NCI-H1105 (cell line): ENCODE data around the gene NUTM2B.
"Not testable (repeated sequence)": the region's sequence is repeated elsewhere in the genome, so short reads cannot be mapped to it uniquely, and the experiment has no call there.

Experiments used
- DNase-seq: peaks from one replicate; lab custom pipeline; 2025; lab: John Stamatoyannopoulos, UW

The NUTM2B gene, protein sequence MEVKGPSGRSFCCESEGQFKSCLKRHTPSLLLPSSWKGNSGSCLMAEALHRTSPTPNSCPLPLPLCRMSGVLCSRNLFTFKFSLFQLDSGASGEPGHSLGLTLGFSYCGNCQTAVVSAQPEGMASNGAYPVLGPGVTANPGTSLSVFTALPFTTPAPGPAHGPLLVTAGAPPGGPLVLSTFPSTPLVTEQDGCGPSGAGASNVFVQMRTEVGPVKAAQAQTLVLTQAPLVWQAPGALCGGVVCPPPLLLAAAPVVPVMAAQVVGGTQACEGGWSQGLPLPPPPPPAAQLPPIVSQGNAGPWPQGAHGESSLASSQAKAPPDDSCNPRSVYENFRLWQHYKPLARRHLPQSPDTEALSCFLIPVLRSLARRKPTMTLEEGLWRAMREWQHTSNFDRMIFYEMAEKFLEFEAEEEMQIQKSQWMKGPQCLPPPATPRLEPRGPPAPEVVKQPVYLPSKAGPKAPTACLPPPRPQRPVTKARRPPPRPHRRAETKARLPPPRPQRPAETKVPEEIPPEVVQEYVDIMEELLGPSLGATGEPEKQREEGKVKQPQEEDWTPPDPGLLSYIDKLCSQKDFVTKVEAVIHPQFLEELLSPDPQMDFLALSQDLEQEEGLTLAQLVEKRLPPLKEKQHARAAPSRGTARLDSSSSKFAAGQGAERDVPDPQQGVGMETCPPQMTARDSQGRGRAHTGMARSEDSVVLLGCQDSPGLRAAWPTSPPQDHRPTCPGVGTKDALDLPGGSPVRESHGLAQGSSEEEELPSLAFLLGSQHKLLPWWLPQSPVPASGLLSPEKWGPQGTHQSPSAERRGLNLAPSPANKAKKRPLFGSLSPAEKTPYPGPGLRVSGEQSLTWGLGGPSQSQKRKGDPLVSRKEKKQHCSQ

DNA sequence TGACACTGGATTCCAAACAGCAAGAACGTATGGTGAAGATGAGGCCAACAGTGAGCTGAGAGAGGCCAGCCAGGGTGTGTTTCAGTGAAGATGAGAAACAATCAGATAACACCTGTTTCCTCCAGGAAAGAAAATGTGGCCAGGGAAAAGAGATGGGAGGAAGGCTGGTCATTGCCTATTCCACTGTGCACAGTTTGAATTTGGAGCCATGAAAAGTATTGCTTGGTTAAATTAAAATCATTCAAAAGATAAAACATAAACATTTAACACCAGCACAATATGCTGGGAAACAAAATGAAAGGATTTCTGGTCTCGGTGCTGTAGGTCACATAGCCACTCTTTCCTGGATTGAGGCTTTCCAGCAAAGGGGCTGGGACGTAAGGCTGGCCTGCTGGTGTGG, at the start of gene NUTM2B:
TSS of gene NUTM2B (plus strand) at position 301 of the 400 bp plus-strand sequence. CDS start 383 bp downstream, outside the sequence.
- DNase-seq = not testable (repeated sequence)

DNA sequence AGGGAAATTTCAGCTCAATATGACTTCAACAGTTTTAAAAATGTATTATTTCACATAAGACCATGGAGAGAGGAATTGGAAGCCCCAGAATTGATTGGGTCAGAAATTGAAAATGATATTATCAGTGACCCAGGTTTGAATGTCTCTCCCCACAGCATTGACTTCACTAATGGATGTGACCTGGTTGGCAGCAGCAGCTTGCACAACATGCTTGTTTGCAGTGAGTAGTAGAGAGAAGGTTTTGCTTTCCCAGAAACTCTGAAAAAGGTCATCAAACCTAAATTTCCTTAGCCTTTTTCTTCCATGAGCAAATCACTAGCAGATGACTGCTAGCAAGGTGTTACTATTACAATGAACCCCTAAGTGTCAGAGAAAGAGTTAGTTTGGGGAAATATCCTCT, 39.7 kb upstream of the NUTM2B start:
- not testable (repeated sequence) for DNase-seq

DNA sequence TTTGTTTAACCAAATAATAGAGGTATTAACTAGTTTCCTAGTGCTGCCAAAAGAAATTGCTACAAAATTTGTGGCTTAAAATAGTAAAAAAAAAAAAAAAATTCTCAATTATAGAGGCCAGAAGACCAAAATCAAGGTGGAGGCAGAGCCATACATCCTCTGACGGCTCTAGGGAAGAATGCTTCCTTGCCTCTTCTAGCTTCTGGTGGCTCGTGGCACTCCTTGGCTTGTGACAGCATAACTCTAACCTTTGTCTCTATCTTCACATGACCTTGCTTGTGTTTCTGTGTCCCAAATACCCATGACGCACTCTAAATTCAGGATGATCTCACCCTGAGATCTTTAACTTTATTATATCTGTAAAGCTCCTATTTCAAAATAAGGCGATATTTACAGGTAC, 38.3 kb upstream of the NUTM2B start:
- not testable (repeated sequence) for DNase-seq

DNA sequence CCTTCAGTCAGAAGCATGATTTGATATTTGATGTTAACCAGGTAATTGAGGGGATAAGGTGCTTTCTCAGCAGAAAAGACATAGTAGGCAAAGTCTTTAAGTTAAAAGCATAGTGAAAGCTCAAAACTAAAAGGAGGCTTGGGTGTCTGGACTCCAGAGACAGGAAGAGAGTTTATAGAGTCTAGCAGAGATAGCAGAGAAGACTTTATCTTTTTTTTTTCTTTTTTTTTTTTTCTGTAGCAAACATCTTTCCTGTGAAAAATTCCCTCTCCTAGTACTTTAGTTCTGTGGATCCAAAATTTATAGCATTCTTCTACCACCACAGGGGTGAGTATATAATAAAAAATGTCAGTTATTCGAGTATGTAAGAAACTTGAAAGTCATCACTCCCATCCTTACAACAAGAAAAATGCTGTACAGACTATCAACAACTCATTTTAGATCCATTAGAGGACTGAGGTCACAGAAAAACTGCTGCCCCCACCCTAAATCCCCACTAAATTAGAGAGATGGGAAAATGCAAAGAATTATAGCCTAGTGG, 33.7 kb upstream of the NUTM2B start:
- DNase-seq = not testable (repeated sequence)

DNA sequence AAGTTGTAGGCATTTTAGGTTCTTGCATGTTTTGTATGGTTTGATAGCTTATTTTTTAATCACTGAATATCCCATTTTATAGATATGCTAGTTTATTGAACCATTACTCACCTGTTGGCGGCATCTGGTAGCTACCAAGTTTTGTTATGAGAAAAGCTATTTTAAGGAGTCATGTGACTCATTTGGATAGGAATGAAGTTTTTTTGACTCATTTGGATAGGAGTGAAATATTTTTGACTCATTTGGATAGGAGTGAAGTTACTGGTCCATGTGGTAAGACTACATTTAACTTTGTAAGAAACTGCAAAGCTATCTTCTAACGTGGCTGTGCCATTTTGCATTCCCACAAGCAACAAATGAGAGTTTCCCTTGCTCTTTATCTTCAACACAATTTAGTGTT, 28.1 kb upstream of the NUTM2B start:
- not testable (repeated sequence) for DNase-seq

DNA sequence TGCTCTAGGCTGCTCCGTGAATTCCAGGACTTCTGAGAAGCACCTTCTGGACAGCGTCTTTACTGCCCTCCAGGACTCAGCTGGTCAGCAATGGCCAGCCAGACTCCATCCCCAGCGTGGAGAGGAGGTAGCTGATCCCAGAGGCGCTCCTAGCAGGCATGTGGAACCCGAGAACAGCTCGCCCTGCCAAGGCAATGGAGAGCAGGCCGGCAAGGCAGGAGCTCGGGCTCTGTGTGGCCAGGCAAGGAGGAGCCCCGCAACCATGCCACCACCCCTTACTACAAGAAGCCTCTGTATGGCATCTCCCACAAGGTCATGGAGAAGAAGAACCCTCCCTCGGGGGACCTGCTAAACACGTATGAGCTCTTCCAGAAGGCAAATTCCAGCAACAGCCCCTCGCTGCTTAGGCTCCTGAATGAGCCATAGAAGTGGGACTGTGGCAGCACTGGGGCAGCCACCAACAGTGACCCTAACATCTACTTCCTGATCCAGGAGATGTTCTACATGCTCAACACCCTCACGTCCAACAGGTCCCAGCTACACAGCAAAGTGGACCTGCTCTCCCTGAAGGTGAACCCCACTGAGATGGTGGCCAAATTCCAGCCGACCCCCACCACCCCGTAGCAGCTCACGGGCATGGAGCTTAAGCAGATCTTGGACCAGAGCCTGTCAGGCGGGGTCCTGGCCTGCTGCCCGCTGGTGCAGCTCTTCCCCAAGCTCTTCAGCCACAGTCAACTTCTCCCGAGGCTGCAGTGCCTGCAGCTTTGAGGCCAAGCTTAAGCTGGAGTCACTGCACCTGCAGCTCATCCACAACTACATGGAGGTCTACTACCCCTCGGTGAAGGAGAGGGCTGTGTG, 19.8 kb upstream of the NUTM2B start:
- DNase-seq = not testable (repeated sequence)

DNA sequence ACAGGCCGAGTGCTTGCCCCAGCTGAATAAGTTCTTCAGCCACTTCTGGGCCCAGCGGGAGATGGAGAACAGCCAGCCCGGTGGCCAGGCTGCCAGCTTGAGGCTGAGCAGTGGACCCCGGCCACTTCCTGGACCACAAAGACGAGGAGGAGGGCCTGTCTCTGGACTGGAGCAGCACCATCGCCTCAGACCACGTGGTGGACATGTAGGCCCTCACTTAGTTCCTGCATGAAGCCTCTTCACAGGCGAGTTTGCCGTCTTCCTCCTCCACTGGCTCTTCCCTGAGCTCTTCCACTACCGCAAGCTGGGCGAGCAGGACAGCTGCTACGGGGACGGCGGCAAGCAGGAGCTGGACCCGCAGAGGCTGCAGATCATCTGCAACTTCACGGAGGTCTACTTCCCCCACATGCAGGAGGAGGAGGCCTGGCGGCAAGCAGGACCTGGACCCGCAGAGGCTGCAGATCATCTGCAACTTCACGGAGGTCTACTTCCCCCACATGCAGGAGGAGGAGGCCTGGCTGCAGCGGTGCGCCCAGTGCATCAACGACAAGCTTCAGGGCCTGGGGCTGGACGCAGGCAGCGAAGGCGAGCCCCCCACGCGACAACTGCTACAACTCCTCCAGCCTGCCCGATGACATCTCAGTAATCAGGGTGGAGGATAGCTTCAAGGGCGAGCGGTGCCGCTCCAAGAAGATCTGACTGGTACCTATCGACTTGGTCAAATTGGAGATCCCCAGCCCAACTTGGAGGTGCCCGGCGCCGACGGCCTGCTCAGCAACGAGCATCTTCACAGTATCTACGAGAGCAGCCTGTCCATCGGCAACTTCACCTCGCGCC, 18.9 kb upstream of the NUTM2B start:
- not testable (repeated sequence) for DNase-seq

DNA sequence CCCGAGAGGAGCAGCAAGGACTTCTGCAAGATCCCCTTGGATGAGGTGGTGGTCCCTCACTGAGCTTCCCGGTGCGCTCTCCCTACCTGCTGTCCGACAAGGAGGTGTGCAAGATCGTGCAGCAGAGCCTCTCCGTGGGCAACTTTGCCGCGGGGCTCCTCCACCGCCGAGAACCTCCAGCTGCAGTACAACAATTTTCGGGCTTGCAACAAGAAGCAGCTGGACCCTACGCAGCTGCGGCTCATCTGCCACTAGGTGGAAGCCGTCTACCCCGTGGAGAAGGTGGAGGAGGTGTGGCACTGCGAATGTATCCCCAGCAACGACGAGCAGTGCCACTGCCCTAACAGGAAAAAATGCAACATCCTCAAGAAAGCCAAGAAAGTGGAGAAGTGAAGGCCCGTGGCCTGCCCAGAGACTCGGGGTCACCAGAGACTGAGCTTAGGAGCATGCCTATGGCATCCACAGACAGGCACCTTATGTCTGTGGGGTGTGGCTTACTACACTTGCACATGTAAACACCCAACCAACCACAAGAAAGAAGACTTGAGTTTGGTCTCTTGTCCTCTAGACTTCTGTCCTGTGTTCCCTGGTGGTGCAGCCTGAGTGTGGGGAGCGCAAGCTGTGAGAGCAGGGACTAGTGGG, 17.9 kb upstream of the NUTM2B start:
- DNase-seq = not testable (repeated sequence)

DNA sequence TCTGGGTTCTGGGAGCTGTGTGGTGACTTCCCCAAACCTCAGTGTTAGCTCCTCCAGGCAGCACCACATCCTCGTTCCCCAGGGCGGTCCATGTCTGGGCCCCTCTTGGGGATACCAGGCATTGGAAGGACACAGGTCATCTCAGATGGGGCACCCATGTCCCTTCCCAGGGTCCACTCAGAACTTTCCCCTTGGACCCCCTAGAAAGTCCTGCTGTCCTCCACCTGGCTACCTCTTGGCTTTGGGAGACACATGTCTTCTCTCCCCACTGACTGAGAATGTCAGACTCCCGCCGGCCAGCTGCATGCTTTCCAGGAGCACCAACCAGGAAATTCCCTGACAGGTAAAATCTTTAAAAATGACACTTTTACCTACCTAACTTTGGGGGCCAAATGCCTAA, 16.4 kb upstream of the NUTM2B start:
- not testable (repeated sequence) for DNase-seq

DNA sequence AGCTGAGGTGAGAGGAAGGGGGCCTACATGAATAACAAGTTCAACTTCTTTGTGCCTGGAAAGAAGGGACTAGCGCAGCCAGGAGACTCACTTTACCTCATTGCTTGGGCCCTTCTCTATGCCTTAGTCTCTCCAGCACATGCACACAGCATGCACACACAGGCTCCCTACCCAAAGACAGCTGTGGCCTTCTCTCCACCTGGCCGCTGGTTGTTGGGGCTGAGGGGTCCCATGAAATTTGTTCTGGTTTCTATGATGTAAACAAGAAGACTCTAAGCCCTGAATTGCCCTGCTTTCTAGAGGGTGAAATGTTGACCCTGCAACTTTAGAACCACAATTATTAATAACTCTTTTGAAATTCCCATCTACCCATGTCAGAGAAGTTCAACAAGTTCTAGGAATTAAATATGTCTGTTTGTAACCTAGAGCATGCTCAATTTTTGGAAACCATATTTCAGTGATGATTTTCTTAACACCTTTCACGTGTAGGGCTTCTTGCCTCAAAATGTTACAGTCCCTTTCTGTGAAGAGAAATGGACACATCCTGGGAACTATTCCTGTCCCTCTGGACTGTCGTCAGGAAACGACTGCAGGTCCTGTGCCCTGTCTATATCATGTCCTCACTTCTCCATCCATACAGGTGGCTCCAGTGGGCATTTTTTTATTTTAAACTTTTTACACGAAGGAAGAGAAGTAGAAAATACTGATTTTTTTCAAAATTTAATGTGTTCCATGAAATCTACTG, 15.4 kb upstream of the NUTM2B start:
- DNase-seq = not testable (repeated sequence)

DNA sequence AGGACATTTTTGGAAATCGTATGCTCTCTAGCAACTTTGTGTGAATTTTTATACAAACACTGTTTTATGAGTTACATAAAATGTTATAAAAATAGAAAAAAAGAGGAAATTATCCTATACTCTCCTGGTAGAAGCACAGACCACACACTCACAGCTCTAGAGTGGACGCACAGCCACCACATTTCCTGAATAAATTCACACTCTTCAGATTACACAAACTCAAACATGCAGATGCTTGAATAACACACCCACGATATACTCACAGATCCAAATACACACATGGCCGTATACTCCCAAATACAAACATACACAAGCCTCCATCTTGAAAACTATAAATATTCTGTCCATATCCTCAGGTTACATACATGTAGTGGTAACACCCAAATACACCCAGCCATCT, 14.2 kb upstream of the NUTM2B start:
- not testable (repeated sequence) for DNase-seq

DNA sequence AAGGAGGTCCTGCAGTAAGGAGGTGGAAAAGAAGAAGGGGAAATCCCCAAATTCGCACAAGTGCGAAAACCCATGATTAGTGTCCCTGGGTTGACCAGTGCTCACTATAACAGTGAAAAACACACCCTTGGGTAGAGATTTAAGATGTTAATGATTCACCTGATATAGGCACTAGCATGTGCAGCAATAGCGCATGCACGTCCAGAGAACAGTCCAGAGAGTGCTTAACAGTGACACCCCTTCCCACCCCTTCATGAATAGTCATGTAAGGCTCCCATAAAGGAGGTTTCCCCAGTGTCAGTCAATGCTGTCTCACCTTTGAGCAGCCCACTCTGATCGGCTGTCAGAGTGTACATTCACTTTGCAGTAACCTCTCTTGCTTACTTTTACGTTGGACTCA, 6.4 kb upstream of the NUTM2B start:
- DNase-seq = not testable (repeated sequence)

DNA sequence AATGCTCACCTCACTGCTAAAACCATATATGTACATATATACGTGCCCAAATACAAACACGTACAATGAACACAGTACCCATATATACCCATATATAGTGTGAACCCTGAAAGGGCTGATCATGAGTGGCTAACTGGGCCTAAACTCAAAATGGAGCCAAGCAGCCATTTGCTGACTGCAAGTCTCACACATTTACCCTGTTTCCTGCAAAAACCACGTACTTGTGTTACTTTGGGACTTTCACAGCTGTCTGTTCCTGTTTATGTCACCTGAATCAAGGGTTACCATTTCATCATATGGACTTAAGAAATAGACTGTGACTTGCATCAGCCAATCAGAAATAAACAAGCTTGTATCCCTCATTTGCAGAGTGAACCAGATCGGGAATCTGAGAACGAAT, 5.9 kb upstream of the NUTM2B start:
- not testable (repeated sequence) for DNase-seq

DNA sequence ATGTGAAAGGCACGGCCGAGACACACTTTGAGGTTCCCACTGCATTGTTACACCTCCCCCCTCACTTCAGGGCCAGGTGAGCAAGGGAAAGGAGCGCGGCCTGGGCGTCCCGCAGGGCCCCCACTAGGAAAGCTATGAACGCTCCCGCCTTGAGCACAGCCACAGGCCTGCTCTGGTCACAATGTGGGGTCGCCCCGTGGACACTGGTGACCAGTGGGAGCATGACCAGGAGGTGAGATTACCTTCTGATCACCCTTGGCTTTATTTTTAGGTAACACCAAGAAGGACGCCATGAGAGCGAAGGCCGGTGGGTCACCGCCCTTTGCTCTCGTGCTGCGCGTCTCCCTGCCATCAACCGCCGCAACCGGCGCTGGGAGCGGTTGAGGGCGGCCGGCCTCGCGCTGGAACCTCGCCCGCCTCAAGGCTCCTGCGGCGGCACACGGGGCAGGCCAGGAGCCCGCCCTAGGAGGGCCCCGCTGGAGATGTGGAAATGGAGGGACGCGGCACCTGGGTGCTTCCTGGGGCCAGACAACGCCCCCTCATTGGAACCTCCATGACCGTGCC, 2.6 kb upstream of the NUTM2B start:
- not testable (repeated sequence) for DNase-seq

DNA sequence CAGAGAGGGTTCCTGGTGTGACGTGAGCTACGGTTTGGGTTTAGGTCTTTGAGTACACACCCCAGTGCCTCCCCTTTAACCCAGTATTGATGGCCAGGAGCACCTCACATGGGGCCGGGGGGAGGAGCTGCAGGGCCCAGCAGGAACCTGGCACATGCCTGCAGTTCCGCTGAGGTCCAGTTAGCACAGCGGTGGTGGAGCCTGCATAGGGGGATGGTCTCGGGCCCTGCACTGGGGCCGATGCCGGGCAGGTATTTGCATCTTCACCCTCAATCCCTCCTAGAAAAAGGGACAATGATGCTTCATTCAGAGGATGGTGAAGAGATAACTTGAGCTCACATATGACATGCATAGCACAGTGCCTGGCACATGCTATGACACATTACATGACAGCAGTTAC, 4.0 kb downstream of the NUTM2B start:
- DNase-seq = not testable (repeated sequence)

DNA sequence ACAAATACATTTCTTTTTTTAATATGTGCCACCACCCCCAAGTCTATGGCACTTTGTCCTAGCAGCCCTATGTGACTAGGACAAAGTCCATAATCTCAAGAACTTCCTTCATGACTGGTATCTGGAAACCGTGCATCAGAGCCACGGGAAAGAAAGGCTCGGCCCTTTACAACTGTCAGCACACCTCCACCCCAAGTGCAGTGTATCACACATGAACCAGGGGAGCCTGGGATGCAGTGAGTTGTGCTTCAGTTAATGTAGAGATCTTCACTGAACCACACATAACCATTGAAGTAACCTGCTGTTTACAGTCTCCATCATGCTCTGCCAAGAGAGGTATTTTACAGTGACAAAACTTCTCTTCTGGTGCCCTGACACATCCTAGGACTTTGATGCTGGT, 11.9 kb downstream of the NUTM2B start:
- not testable (repeated sequence) for DNase-seq

DNA sequence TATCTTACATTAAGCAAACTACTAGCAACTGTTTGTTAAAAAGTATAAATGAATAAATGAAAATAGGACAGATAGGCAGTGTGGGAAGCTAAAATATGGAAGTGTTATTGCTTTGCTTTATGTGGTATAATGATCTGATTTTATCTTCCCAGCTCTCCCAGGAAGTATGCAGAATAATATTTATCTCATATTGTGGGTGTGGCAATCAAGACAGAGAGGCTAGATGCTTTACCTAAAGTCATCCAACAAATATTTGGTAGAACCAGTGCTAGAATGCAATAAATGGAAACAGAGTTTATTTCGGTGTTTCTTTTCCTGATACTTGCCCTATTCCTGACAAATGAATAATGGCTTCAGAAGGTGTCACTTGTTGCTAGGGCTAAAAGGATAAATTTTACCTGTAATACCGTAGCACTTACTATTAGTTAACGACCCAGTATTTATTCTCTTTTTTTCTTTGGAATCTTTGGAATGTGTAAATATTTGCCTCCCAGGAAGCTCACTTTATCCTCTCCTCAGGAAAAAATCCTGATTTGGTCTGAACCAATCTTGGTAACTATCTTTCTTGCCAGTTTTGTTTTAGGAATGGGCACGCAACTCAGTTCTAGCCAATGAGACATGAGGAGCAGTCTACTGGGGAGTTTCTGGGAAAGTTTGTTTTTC, 14.0 kb downstream of the NUTM2B start:
- not testable (repeated sequence) for DNase-seq

DNA sequence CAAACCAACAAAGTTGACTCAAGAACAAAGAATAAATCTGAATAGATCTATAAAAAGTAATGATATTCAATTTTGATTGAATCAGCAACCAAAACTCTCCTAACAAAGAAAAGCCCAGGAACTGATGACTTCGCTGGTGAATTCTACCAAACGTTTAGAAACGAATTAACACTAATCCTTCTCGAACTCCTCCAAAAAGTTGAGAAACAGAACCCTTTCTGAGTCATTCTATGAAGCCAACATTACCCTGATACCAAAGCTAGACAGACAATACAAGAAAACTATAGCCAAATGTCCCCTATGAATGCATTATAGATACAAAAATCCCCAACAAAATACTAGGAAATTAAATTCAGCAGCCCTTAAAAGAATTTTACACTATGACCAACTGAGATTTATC, 17.0 kb downstream of the NUTM2B start:
- DNase-seq = not testable (repeated sequence)
